H1 (cell line): Measurements from ENCODE around the gene ESRP2. TPM values are rescaled to one million over a fixed set of nuclear protein-coding genes. Genes with fewer than 3 reads are reported as not detected.

ENCODE experiments used
- CTCF ChIP-seq, 3 experiments: IDR thresholded peaks; 1 replicate in 2 of 3; 2 replicates in 1 of 3; pipeline versions ENCODE4 v1.5.1 to v1.6.1; 2011; ENCODE audit warnings: low read length in 3 of 3, mild to moderate bottlenecking in 3 of 3, inconsistent platforms in 2 of 3, low read depth in 1 of 3, moderate library complexity in 1 of 3; ENCODE audit not compliant: insufficient read depth in 1 of 3; ENCODE audit errors: control extremely low read depth in 1 of 3
- GABPA ChIP-seq: IDR thresholded peaks from 2 replicates; pipeline ENCODE4 v1.6.1; 2011; ENCODE audit warnings: mild to moderate bottlenecking, low read length, moderate library complexity, borderline replicate concordance; ENCODE audit not compliant: insufficient read depth
- NRF1 ChIP-seq: IDR thresholded peaks from 2 replicates; pipeline ENCODE4 v1.6.1; 2011; ENCODE audit warnings: mild to moderate bottlenecking, low read depth, low read length, improper control_type of control experiment
- SUZ12 ChIP-seq: fragments of 200-600 bp; sonication (generic); IDR thresholded peaks from 2 replicates; pipeline ENCODE4 v1.6.1; 2012; ENCODE audit warnings: mild to moderate bottlenecking, inconsistent platforms, low read length, moderate library complexity, mixed read lengths
- polyA plus RNA-seq, 7 experiments: library from polyadenylated mRNA; depleted of rRNA in 3 of 7; stranded (reverse) in 5 of 7; unstranded in 2 of 7; fragments of >200 nt in 5 of 7; fragments of 200-250 nt in 2 of 7; gene quantifications; 1 replicate in 5 of 7; 2 replicates in 1 of 7; 4 replicates in 1 of 7; pipeline versions ENCODE4 v1.2.1 to v1.2.3, GENCODE V29; 2011 to 2013; ENCODE audit warnings: missing spikeins in 2 of 7, mixed read lengths in 2 of 7
- total RNA-seq: library from RNA; stranded (reverse); fragmentation: NEBNext Ultra II Directional; extraction: Animal tissue kit (Norgen Biotek cat#: 25700); gene quantifications from 2 replicates; pipeline ENCODE4 v1.2.1, GENCODE V29; 2021

The ESRP2 gene
- total and polyA plus RNA-seq, 2 of the 8 experiments (the other 6 are each of a cell fraction or from before 2014, with no cell fraction given) = 35.1 to 45.8 TPM

DNA sequence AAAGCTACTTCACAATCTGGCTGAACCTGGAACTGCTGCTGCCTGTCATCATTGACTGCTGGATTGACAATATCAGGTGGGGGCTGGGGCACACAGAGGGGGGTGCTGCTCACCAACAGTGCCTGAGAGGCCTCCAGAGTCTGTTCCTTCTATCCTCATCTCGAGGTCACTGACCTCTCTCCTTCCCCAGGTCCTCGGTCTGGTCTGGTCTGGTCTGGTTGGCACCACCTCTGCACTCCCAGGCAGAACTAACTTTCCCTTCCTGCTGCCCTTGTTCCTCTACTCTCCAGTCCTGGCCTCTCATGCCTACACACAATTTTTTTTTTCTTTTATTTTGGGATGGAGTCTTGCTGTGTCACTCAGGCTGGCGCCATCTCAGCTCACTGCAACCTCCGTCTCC is 13.4 kb upstream of the ESRP2 start (continued):
- TF ChIP-seq CTCF (IDR thresholded peaks at IDR 0.05; ENCODE audit: control extremely low read depth in 1 of 3, insufficient read depth in 1 of 3, low read depth in 1 of 3, low read length in 3 of 3) (no peak), NRF1 (no peak), GABPA (no peak), SUZ12 (no peak)
